Adipocyte (in vitro differentiated cells): ENCODE measurements around the gene DMRTC1B.
"Not testable (repeated sequence)": the region's sequence is repeated elsewhere in the genome, so short reads cannot be mapped to it uniquely, and the experiment has no call there.

Source experiments
- DNase-seq: peaks from one replicate; pipeline ENCODE4 v3.0.0-alpha.2; 2015; ENCODE audit warnings: low read depth
- H3K27me3 ChIP-seq: replicated peaks from 2 replicates; pipeline ENCODE4 v1.7.0; 2013; ENCODE audit warnings: mild to moderate bottlenecking, low read length, moderate library complexity; ENCODE audit not compliant: control insufficient read depth, insufficient read depth
- H3K36me3 ChIP-seq: 2 replicates; pipeline ENCODE4 v1.7.0; 2013; ENCODE audit warnings: low read length, mild to moderate bottlenecking, moderate library complexity; ENCODE audit not compliant: control insufficient read depth, insufficient read depth, severe bottlenecking
- H3K4me1 ChIP-seq: 2 replicates; pipeline ENCODE4 v1.7.0; 2013; ENCODE audit warnings: mild to moderate bottlenecking, low read length, moderate library complexity; ENCODE audit not compliant: control insufficient read depth, insufficient read depth
- H3K4me3 ChIP-seq: 2 replicates; pipeline ENCODE4 v1.7.0; 2013; ENCODE audit warnings: mild to moderate bottlenecking, low read length, moderate library complexity
- H3K9ac ChIP-seq: 2 replicates; pipeline ENCODE4 v1.7.0; 2013; ENCODE audit warnings: mild to moderate bottlenecking, low read length, moderate library complexity
- H3K9me3 ChIP-seq: 2 replicates; pipeline ENCODE4 v1.7.0; 2013; ENCODE audit warnings: mild to moderate bottlenecking, low read length, moderate library complexity; ENCODE audit not compliant: control insufficient read depth

Gene DMRTC1B

GRCh38 chrX:72776653-72777466 is at the start of gene DMRTC1B:
Gene DMRTC1B, plus strand, starts transcription at chrX:72776890. Its CDS starts 68,246 bp downstream, at chrX:72845136.
- not testable (repeated sequence) for H3K9me3 ChIP-seq, H3K36me3 ChIP-seq, H3K4me1 ChIP-seq, H3K27me3 ChIP-seq, H3K4me3 ChIP-seq, DNase-seq, H3K9ac ChIP-seq

- Histone ChIP-seq H3K9me3 (peaks cover 6% of the 10 kb centered on the region), H3K4me3 (no peak overlapping the region), H3K36me3 (no peaks in the 10 kb centered on the region), H3K27me3 (peaks cover 14% of the 10 kb centered on the region), H3K4me1 (no peaks in the 10 kb centered on the region), H3K9ac (no peak overlapping the region)
- DNase-seq: no peak
Observed at GRCh38 chrX:72727846-72728245, 48.8 kb upstream of the DMRTC1B start.

- H3K4me1 ChIP-seq, H3K4me3 ChIP-seq, DNase-seq, H3K9ac ChIP-seq, H3K36me3 ChIP-seq: not testable (repeated sequence)
- Histone ChIP-seq H3K27me3 (peaks cover 10% of the 10 kb centered on the region), H3K9me3 (peaks cover 27% of the 10 kb centered on the region)
Observed at GRCh38 chrX:72733636-72734035, 43.1 kb upstream of the DMRTC1B start.

GRCh38 chrX:72735561-72735960 is 41.1 kb upstream of the DMRTC1B start:
- Histone ChIP-seq H3K9me3 (peaks cover 28% of the 10 kb centered on the region), H3K9ac (no peak overlapping the region), H3K36me3 (no peaks in the 10 kb centered on the region), H3K27me3 (peaks cover 10% of the 10 kb centered on the region), H3K4me3 (no peak overlapping the region), H3K4me1 (no peaks in the 10 kb centered on the region)
- no peak for DNase-seq

- H3K9ac ChIP-seq, H3K9me3 ChIP-seq: not testable (repeated sequence)
Observed at GRCh38 chrX:72745546-72745945, 31.1 kb upstream of the DMRTC1B start.

GRCh38 chrX:72748545-72748944 is 28.1 kb upstream of the DMRTC1B start:
- not testable (repeated sequence) for H3K27me3 ChIP-seq, H3K4me3 ChIP-seq, H3K36me3 ChIP-seq, DNase-seq, H3K4me1 ChIP-seq, H3K9ac ChIP-seq, H3K9me3 ChIP-seq

More at GRCh38 chrX:72745546-72745945, 31.1 kb upstream of the DMRTC1B start:
- H3K4me3 ChIP-seq, H3K4me1 ChIP-seq, DNase-seq, H3K36me3 ChIP-seq, H3K27me3 ChIP-seq: not testable (repeated sequence)

- not testable (repeated sequence) for H3K36me3 ChIP-seq, H3K9ac ChIP-seq, H3K27me3 ChIP-seq, H3K4me3 ChIP-seq, DNase-seq, H3K4me1 ChIP-seq, H3K9me3 ChIP-seq
Observed at GRCh38 chrX:72760454-72760853, 16.2 kb upstream of the DMRTC1B start.

- H3K27me3 ChIP-seq, H3K9ac ChIP-seq, DNase-seq, H3K4me1 ChIP-seq, H3K9me3 ChIP-seq, H3K36me3 ChIP-seq, H3K4me3 ChIP-seq: not testable (repeated sequence)
Observed at GRCh38 chrX:72777467-72777790, 739 bp downstream of the DMRTC1B start.

GRCh38 chrX:72778146-72778545 is 1.5 kb downstream of the DMRTC1B start:
- not testable (repeated sequence) for H3K27me3 ChIP-seq, H3K36me3 ChIP-seq, H3K9ac ChIP-seq, DNase-seq, H3K4me3 ChIP-seq, H3K4me1 ChIP-seq, H3K9me3 ChIP-seq

GRCh38 chrX:72782560-72782959 is 5.9 kb downstream of the DMRTC1B start, which contains the start of gene FAM236B:
Gene FAM236B, minus strand, starts transcription at chrX:72782660. Its CDS starts 100 bp downstream, at chrX:72782560.
- H3K9ac ChIP-seq, H3K36me3 ChIP-seq, H3K27me3 ChIP-seq, H3K4me3 ChIP-seq, H3K9me3 ChIP-seq, H3K4me1 ChIP-seq, DNase-seq: not testable (repeated sequence)

- not testable (repeated sequence) for H3K9me3 ChIP-seq, H3K36me3 ChIP-seq, H3K4me3 ChIP-seq, H3K9ac ChIP-seq, H3K4me1 ChIP-seq, H3K27me3 ChIP-seq, DNase-seq
Observed at GRCh38 chrX:72783365-72783936, 6.8 kb downstream of the DMRTC1B start.
